ENCODE data around the gene SGSM2. TPM values are rescaled to one million over a fixed set of nuclear protein-coding genes. Genes with fewer than 3 reads are reported as not detected.

Gene SGSM2
- total and polyA plus RNA-seq, 2 of the 13 experiments (the other 11 are each of a cell fraction or from before 2014, with no cell fraction given) = 30.4 to 51.3 TPM

GRCh38 chr17:2347805-2348685 lies 10.7 kb downstream of the SGSM2 start (continued):
- TF ChIP-seq DBP (CRISPR knock-in tag; IDR thresholded peaks at IDR 0.05; ENCODE audit: not compliant biosample characterization) (no peak), KDM2A (CRISPR knock-in tag; IDR thresholded peaks at IDR 0.05; ENCODE audit: borderline replicate concordance, low read depth) (peak; percentile 21; the same call in 1 of the 2 replicates), KLF15 (CRISPR knock-in tag; IDR thresholded peaks at IDR 0.05; ENCODE audit: borderline replicate concordance) (0 out of 2 replicates have a peak, but pooled peaks have one; percentile 27), CBX1 (IDR thresholded peaks at IDR 0.05; ENCODE audit: low read depth) (no peak), ZNF792 (CRISPR knock-in tag; IDR thresholded peaks at IDR 0.05) (peak; percentile 40; the same call in 1 of the 2 replicates), CBX5 (CRISPR knock-in tag; IDR thresholded peaks at IDR 0.05; ENCODE audit: borderline replicate concordance) (no peak), DRAP1 (CRISPR knock-in tag; IDR thresholded peaks at IDR 0.05) (0 out of 2 replicates have a peak, but pooled peaks have one; percentile 42), RNF219 (CRISPR knock-in tag; IDR thresholded peaks at IDR 0.05) (no peak), SKI (IDR thresholded peaks at IDR 0.05; ENCODE audit: partially characterized antibody) (peak; percentile 28), SOX13 (IDR thresholded peaks at IDR 0.05) (no peak), SOX13 (CRISPR knock-in tag; conservative IDR thresholded peaks at IDR 0.05 in 1 of 2, IDR thresholded peaks at IDR 0.05 in 1 of 2) (peak in 1 of 2 experiments; percentile 27; a peak in 1 of 4 replicates), ZNF766 (CRISPR knock-in tag; IDR thresholded peaks at IDR 0.05; ENCODE audit: borderline replicate concordance) (peak; percentile 71; the same call in 1 of the 2 replicates), HHEX (CRISPR knock-in tag; IDR thresholded peaks at IDR 0.05) (no peak), ZNF629 (CRISPR knock-in tag; conservative IDR thresholded peaks at IDR 0.05) (0 out of 2 replicates have a peak, but pooled peaks have one; percentile 18), ZNF431 (CRISPR knock-in tag; IDR thresholded peaks at IDR 0.05; ENCODE audit: borderline replicate concordance, low read depth) (no peak), ZNF496 (CRISPR knock-in tag; IDR thresholded peaks at IDR 0.05; ENCODE audit: insufficient replicate concordance) (no peak), RFXAP (CRISPR knock-in tag; IDR thresholded peaks at IDR 0.05; ENCODE audit: borderline replicate concordance) (peak; percentile 99), E2F2 (CRISPR knock-in tag; IDR thresholded peaks at IDR 0.05; ENCODE audit: borderline replicate concordance) (no peak), SMAD3 (CRISPR knock-in tag; IDR thresholded peaks at IDR 0.05) (0 out of 2 replicates have a peak, but pooled peaks have one; percentile 33), ZNF83 (CRISPR knock-in tag; IDR thresholded peaks at IDR 0.05; ENCODE audit: borderline replicate concordance) (no peak), HNF4G (IDR thresholded peaks at IDR 0.05; ENCODE audit: borderline replicate concordance, low read depth, low read length) (no peak), HNF4G (CRISPR knock-in tag; IDR thresholded peaks at IDR 0.05; ENCODE audit: borderline replicate concordance, low read depth) (no peak)

All from HepG2 (cell line).